Measurements from ENCODE around the gene AZIN2.

Gene AZIN2

GRCh38 chr1:33169290-33170055 lies 88.5 kb downstream of the AZIN2 start:
- TF ChIP-seq CTCF (IDR thresholded peaks at IDR 0.05; ENCODE audit: extremely low read depth, missing control alignments) = no peak
- DNase-seq (ENCODE audit: low spot score) = no peak
